HG03025 (cell line): ENCODE measurements around the gene RALBP1.
"Not testable (repeated sequence)": the region's sequence is repeated elsewhere in the genome, so short reads cannot be mapped to it uniquely, and the experiment has no call there.

Source experiments
- ATAC-seq: cut with Tn5 transposase; IDR thresholded peaks from one replicate; pipeline ENCODE4 v1.9.1; 2021; ENCODE audit warnings: mild to moderate bottlenecking, moderate library complexity; ENCODE audit not compliant: unreplicated experiment, low FRiP score

The RALBP1 gene

DNA sequence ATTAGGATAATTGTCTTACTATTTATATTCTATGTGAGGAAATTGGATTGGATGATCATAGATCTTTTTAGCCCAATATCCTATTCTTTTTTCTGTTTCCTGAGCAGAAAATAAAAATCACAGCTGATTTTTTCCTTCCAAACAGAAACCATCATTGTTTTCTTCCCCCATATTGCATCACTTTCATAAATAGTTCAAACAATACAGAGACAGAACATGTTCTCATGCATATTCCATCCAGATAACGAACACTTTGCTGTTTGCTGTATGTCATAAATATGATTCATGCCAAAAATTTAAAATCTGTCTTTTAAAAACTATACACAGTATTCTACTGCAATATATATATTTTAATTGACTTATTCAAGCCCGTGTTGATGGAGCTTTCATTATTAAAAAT, 22.0 kb upstream of the RALBP1 start:
- ATAC-seq = no peak

DNA sequence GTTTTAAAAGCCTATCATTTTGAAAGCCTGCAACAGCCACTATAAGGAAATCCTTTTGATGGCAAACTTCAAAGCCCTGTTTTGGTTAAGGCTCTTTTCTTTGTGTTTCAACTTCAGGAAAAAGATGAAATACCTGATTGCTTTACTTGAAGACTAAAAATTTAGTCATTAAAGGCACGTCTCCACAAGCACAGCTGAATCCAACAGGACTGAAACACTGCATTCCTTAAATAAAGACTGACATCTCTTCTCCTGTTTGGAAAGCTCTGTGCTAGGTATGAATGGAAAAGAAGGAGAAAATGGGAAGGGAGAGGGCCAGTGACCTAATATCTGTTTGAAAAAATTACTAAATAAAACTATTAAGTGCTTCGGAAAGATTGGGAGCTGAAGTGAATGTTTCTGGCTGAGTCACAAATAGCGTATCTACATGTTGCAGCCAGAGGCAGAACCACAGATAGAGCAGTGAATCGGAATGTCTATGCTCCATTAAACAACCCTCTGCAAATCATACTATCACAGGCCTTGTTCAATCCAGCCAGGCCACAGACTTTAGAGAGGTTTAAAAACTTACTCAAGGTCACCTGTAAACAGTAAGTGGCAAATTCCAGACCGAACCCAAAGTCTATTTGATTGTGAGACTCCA, 21.1 kb upstream of the RALBP1 start:
- no peak for ATAC-seq

GRCh38 chr18:9455718-9456511, 19.4 kb upstream of the RALBP1 start:
- no peak for ATAC-seq

DNA sequence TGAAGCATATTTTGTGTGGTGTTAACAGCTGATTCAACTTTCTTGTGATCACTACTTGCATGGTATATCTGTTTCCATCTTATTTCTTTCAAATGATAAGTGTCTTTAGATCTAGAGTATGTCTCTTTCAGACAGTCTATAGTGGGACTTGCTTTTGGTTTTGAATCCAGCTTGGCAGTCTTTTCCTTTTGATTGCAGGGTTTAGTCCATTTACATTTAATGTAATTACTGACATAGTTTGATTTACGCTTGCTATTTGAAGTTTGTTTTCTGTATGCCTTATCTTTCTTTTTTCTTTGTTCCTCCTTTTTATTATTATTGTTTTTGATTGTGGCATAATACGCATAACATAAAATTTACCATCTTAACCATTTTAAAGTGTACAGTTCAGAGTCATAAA, 9.2 kb upstream of the RALBP1 start:
- ATAC-seq = no peak

DNA sequence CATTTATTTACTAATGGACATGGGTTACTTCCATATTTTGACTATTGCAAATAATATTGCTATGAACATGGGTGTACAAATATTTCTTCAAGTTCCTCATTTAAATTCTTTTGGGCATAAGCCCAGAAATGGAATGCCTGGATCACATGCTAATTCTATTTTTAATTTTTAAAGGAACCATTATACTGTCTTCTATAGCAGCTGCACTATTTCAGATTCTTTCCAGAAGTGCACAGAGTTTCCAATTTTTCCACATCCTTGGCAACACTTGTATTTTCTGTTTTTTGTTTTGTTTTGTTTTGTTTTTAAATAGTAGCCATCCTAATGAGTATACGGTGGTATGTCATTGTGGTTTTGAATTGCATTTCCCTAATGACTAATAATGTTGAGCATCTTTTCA, 8.5 kb upstream of the RALBP1 start:
- no peak for ATAC-seq

GRCh38 chr18:9468998-9469397, 6.3 kb upstream of the RALBP1 start:
- ATAC-seq = no peak

DNA sequence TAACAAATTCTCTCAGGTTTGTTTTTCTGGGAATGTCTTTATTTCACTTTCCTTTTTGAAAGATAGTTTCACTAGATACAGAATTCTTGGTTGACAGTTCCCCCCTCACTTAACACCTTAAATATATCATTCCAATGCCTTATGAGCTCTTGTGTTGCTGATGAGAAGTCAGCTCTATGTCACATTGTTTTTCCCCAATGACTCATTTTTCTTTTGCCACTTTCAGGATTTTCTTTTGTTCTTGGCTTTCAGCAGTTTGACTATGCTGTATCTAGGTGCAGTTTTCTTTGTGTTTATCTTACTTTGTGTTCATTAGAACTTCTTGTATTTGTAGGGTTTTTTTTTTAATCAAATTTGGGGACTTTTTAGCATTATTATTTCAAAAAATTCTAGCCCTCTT, 5.6 kb upstream of the RALBP1 start:
- no peak for ATAC-seq

- ATAC-seq = no peak
Observed at GRCh38 chr18:9474108-9474982, 968 bp upstream of the RALBP1 start.

GRCh38 chr18:9475643-9476591, 604 bp downstream of the RALBP1 start:
- ATAC-seq = peak; percentile 37

GRCh38 chr18:9476949-9477348, 1.6 kb downstream of the RALBP1 start:
- ATAC-seq = not testable (repeated sequence)

DNA sequence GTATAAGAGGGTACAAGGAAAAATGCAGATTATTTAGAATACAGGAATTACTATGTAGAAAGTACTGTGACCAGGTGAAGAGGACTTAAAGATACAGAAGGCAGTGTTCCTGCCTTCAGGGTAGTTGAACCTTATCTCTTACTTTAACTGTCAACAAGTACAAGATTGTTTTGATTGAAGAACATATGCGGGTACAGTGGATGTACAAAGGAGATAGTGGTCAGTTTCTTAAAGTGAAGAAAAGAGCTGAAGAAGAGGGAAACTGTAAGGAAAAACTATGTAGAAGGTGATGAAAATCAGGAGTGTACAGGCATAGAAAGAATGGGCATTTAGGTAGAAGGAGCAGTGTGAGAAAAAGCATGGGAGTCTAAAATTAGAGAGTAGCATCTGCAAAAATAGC, 2.2 kb downstream of the RALBP1 start:
- no peak for ATAC-seq

DNA sequence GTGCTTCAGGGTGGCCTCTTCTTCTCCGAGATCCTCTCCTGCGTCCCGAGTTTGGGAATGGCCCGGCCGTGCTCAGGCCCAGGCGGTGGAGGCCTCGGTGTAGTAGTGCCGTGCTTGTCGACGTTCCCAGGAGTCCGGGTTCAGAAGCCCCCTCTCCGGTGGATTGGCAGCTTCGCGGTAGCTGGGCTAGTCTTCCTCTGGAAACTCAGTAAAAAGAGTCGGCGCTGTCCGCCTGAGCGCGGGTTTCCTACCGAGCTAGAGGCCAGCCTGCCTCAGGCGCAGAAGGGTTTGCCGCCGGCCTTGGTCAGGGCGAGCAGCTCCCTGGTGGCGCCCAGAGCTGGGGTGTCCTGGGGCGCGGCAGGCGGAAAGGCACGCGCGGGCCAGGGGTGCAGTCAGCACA, 3.2 kb downstream of the RALBP1 start:
- no peak for ATAC-seq

DNA sequence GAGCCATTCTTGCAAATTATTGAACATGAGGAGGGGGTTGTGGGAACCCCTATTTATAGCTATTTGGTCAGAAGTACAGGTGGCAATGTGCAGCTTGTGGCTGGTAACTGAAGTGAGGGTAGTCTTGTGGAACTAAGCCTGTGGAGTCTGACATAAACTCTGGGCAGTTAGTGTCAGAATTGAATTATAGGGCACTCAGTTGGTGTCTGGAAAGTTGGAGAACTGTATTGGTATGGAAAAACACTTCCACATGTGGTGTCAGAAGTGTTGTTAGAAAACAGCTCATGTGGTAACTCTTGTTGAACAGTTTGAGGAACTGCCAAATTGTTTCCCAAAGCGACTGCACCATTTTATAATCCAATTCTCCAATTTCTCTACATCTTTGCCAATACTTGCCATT, 7.5 kb downstream of the RALBP1 start:
- ATAC-seq = no peak

DNA sequence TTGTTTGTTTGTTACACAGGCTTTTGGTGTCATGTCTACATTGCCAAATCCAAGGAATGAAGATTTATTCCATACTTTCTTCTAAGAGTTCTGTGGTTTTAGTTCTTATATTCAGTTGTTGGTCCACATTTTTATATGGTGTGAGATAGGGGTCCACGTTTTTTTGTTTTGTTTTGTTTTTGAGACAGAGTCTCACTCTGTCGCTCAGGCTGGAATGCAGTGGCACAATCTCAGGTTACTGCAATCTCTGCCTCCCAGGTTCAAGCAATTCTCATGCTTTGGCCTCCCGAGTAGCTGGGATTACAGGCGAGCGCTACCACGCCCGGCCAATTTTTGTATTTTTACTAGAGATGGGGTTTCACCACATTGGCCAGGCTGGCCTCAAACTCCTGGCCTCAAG, 8.2 kb downstream of the RALBP1 start:
- no peak for ATAC-seq

DNA sequence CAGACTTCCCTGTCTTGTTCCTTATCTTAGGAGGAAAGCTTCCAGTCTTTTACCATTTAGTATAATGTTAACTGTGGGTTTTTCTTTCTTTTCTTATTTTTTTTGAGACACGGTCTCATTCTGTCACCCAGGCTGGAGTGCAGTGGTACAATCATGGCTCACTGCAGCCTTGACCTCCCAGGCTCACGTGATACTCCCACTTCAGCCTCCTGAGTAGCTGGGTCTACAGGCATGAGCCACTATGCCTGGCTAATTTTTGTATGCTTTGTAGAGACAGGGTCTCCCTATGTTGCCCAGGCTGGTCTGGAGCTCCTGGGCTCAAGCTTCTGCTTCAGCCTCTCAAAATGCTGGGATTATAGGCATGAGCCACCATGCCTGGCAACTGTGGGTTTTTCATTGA, 9.5 kb downstream of the RALBP1 start:
- ATAC-seq = not testable (repeated sequence)

- ATAC-seq = no peak
Observed at GRCh38 chr18:9488538-9488937, 13.2 kb downstream of the RALBP1 start.

GRCh38 chr18:9494778-9495331, 19.5 kb downstream of the RALBP1 start:
- ATAC-seq = peak; percentile 57

GRCh38 chr18:9495465-9495864, 20.2 kb downstream of the RALBP1 start:
- no peak for ATAC-seq

GRCh38 chr18:9495916-9496705, 20.8 kb downstream of the RALBP1 start:
- no peak for ATAC-seq
